ENCODE measurements around the gene PPID.
"Not testable (repeated sequence)": the region's sequence is repeated elsewhere in the genome, so short reads cannot be mapped to it uniquely, and the experiment has no call there.

PPID gene

GRCh38 chr4:158760866-158761265 lies 37.7 kb upstream of the PPID start:
- no peak overlapping the region for H3K27ac ChIP-seq (ENCODE audit: low read depth in 2 of 2, low read length in 2 of 2)
- H3K4me1 ChIP-seq (ENCODE audit: control insufficient read depth in 2 of 2, insufficient read depth in 2 of 2, low read length in 2 of 2) = no peaks in the 10 kb centered on the region
- no peaks in the 10 kb centered on the region for H3K9me3 ChIP-seq (ENCODE audit: control insufficient read depth in 2 of 2, low read length in 2 of 2)
- no peaks in the 10 kb centered on the region for H3K27me3 ChIP-seq (ENCODE audit: control insufficient read depth in 2 of 2, insufficient read depth in 2 of 2, low read length in 2 of 2)
- H3K4me3 ChIP-seq (ENCODE audit: low read length in 2 of 2) = no peak overlapping the region
- H3K9ac ChIP-seq (ENCODE audit: low read depth in 1 of 2, low read length in 2 of 2) = no peak overlapping the region
- no peaks in the 10 kb centered on the region for H3K36me3 ChIP-seq (ENCODE audit: control insufficient read depth in 2 of 2, insufficient read depth in 2 of 2, low read length in 2 of 2)

GRCh38 chr4:158759539-158759938 lies 36.3 kb upstream of the PPID start:
- H3K36me3 ChIP-seq (ENCODE audit: control insufficient read depth in 2 of 2, insufficient read depth in 2 of 2, low read length in 2 of 2); H3K9me3 ChIP-seq (ENCODE audit: control insufficient read depth in 2 of 2, low read length in 2 of 2); H3K27ac ChIP-seq (ENCODE audit: low read depth in 2 of 2, low read length in 2 of 2); H3K27me3 ChIP-seq (ENCODE audit: control insufficient read depth in 2 of 2, insufficient read depth in 2 of 2, low read length in 2 of 2); H3K9ac ChIP-seq (ENCODE audit: low read depth in 1 of 2, low read length in 2 of 2); H3K4me1 ChIP-seq (ENCODE audit: control insufficient read depth in 2 of 2, insufficient read depth in 2 of 2, low read length in 2 of 2); H3K4me3 ChIP-seq (ENCODE audit: low read length in 2 of 2): not testable (repeated sequence)

- Histone ChIP-seq H3K9ac (ENCODE audit: low read depth in 1 of 2, low read length in 2 of 2) (no peak overlapping the region), H3K9me3 (ENCODE audit: control insufficient read depth in 2 of 2, low read length in 2 of 2) (no peaks in the 10 kb centered on the region), H3K4me1 (ENCODE audit: control insufficient read depth in 2 of 2, insufficient read depth in 2 of 2, low read length in 2 of 2) (no peaks in the 10 kb centered on the region), H3K36me3 (ENCODE audit: control insufficient read depth in 2 of 2, insufficient read depth in 2 of 2, low read length in 2 of 2) (no peaks in the 10 kb centered on the region), H3K4me3 (ENCODE audit: low read length in 2 of 2) (no peak overlapping the region), H3K27me3 (ENCODE audit: control insufficient read depth in 2 of 2, insufficient read depth in 2 of 2, low read length in 2 of 2) (no peaks in the 10 kb centered on the region), H3K27ac (ENCODE audit: low read depth in 2 of 2, low read length in 2 of 2) (no peak overlapping the region)
Measured at GRCh38 chr4:158758703-158759102, 35.5 kb upstream of the PPID start.

- no peaks in the 10 kb centered on the region for H3K27me3 ChIP-seq (ENCODE audit: control insufficient read depth in 2 of 2, insufficient read depth in 2 of 2, low read length in 2 of 2)
- H3K9me3 ChIP-seq (ENCODE audit: control insufficient read depth in 2 of 2, low read length in 2 of 2) = no peaks in the 10 kb centered on the region
- H3K36me3 ChIP-seq (ENCODE audit: control insufficient read depth in 2 of 2, insufficient read depth in 2 of 2, low read length in 2 of 2) = no peaks in the 10 kb centered on the region
Measured at GRCh38 chr4:158758142-158758541, 34.9 kb upstream of the PPID start.

GRCh38 chr4:158756588-158756987 lies 33.4 kb upstream of the PPID start:
- Histone ChIP-seq H3K4me3 (ENCODE audit: low read length in 2 of 2) (no peak overlapping the region), H3K27me3 (ENCODE audit: control insufficient read depth in 2 of 2, insufficient read depth in 2 of 2, low read length in 2 of 2) (no peaks in the 10 kb centered on the region), H3K27ac (ENCODE audit: low read depth in 2 of 2, low read length in 2 of 2) (no peak overlapping the region), H3K4me1 (ENCODE audit: control insufficient read depth in 2 of 2, insufficient read depth in 2 of 2, low read length in 2 of 2) (no peaks in the 10 kb centered on the region), H3K9ac (ENCODE audit: low read depth in 1 of 2, low read length in 2 of 2) (no peak overlapping the region), H3K36me3 (ENCODE audit: control insufficient read depth in 2 of 2, insufficient read depth in 2 of 2, low read length in 2 of 2) (no peaks in the 10 kb centered on the region), H3K9me3 (ENCODE audit: control insufficient read depth in 2 of 2, low read length in 2 of 2) (no peaks in the 10 kb centered on the region)

More at GRCh38 chr4:158758142-158758541, 34.9 kb upstream of the PPID start:
- H3K4me1 ChIP-seq (ENCODE audit: control insufficient read depth in 2 of 2, insufficient read depth in 2 of 2, low read length in 2 of 2) = no peaks in the 10 kb centered on the region
- H3K9ac ChIP-seq (ENCODE audit: low read depth in 1 of 2, low read length in 2 of 2) = no peak overlapping the region
- H3K4me3 ChIP-seq (ENCODE audit: low read length in 2 of 2) = no peak overlapping the region
- no peak overlapping the region for H3K27ac ChIP-seq (ENCODE audit: low read depth in 2 of 2, low read length in 2 of 2)

GRCh38 chr4:158755819-158756218 lies 32.6 kb upstream of the PPID start:
- H3K9me3 ChIP-seq (ENCODE audit: control insufficient read depth in 2 of 2, low read length in 2 of 2); H3K27ac ChIP-seq (ENCODE audit: low read depth in 2 of 2, low read length in 2 of 2); H3K27me3 ChIP-seq (ENCODE audit: control insufficient read depth in 2 of 2, insufficient read depth in 2 of 2, low read length in 2 of 2); H3K4me3 ChIP-seq (ENCODE audit: low read length in 2 of 2); H3K9ac ChIP-seq (ENCODE audit: low read depth in 1 of 2, low read length in 2 of 2); H3K36me3 ChIP-seq (ENCODE audit: control insufficient read depth in 2 of 2, insufficient read depth in 2 of 2, low read length in 2 of 2); H3K4me1 ChIP-seq (ENCODE audit: control insufficient read depth in 2 of 2, insufficient read depth in 2 of 2, low read length in 2 of 2): not testable (repeated sequence)

GRCh38 chr4:158754385-158755180 lies 31.4 kb upstream of the PPID start:
- Histone ChIP-seq H3K9ac (ENCODE audit: low read depth in 1 of 2, low read length in 2 of 2) (no peak overlapping the region), H3K4me1 (ENCODE audit: control insufficient read depth in 2 of 2, insufficient read depth in 2 of 2, low read length in 2 of 2) (no peaks in the 10 kb centered on the region)

GRCh38 chr4:158750379-158750778 lies 27.2 kb upstream of the PPID start:
- Histone ChIP-seq H3K27me3 (ENCODE audit: control insufficient read depth in 2 of 2, insufficient read depth in 2 of 2, low read length in 2 of 2) (no peaks in the 10 kb centered on the region), H3K4me3 (ENCODE audit: low read length in 2 of 2) (no peak overlapping the region), H3K36me3 (ENCODE audit: control insufficient read depth in 2 of 2, insufficient read depth in 2 of 2, low read length in 2 of 2) (no peaks in the 10 kb centered on the region), H3K27ac (ENCODE audit: low read depth in 2 of 2, low read length in 2 of 2) (no peak overlapping the region), H3K9me3 (ENCODE audit: control insufficient read depth in 2 of 2, low read length in 2 of 2) (no peaks in the 10 kb centered on the region), H3K9ac (ENCODE audit: low read depth in 1 of 2, low read length in 2 of 2) (no peak overlapping the region), H3K4me1 (ENCODE audit: control insufficient read depth in 2 of 2, insufficient read depth in 2 of 2, low read length in 2 of 2) (no peaks in the 10 kb centered on the region)

More at GRCh38 chr4:158754385-158755180, 31.4 kb upstream of the PPID start:
- Histone ChIP-seq H3K4me3 (ENCODE audit: low read length in 2 of 2) (no peak overlapping the region), H3K27ac (ENCODE audit: low read depth in 2 of 2, low read length in 2 of 2) (no peak overlapping the region), H3K36me3 (ENCODE audit: control insufficient read depth in 2 of 2, insufficient read depth in 2 of 2, low read length in 2 of 2) (no peaks in the 10 kb centered on the region), H3K9me3 (ENCODE audit: control insufficient read depth in 2 of 2, low read length in 2 of 2) (no peaks in the 10 kb centered on the region), H3K27me3 (ENCODE audit: control insufficient read depth in 2 of 2, insufficient read depth in 2 of 2, low read length in 2 of 2) (no peaks in the 10 kb centered on the region)

GRCh38 chr4:158746537-158746936 lies 23.3 kb upstream of the PPID start:
- not testable (repeated sequence) for H3K36me3 ChIP-seq (ENCODE audit: control insufficient read depth in 2 of 2, insufficient read depth in 2 of 2, low read length in 2 of 2); H3K4me1 ChIP-seq (ENCODE audit: control insufficient read depth in 2 of 2, insufficient read depth in 2 of 2, low read length in 2 of 2); H3K27me3 ChIP-seq (ENCODE audit: control insufficient read depth in 2 of 2, insufficient read depth in 2 of 2, low read length in 2 of 2); H3K4me3 ChIP-seq (ENCODE audit: low read length in 2 of 2); H3K9ac ChIP-seq (ENCODE audit: low read depth in 1 of 2, low read length in 2 of 2); H3K9me3 ChIP-seq (ENCODE audit: control insufficient read depth in 2 of 2, low read length in 2 of 2); H3K27ac ChIP-seq (ENCODE audit: low read depth in 2 of 2, low read length in 2 of 2)

- H3K4me3 ChIP-seq (ENCODE audit: low read length in 2 of 2) = no peak overlapping the region
- H3K27me3 ChIP-seq (ENCODE audit: control insufficient read depth in 2 of 2, insufficient read depth in 2 of 2, low read length in 2 of 2) = no peaks in the 10 kb centered on the region
- H3K4me1 ChIP-seq (ENCODE audit: control insufficient read depth in 2 of 2, insufficient read depth in 2 of 2, low read length in 2 of 2) = no peaks in the 10 kb centered on the region
- H3K27ac ChIP-seq (ENCODE audit: low read depth in 2 of 2, low read length in 2 of 2) = no peak overlapping the region
- no peaks in the 10 kb centered on the region for H3K9me3 ChIP-seq (ENCODE audit: control insufficient read depth in 2 of 2, low read length in 2 of 2)
- no peaks in the 10 kb centered on the region for H3K36me3 ChIP-seq (ENCODE audit: control insufficient read depth in 2 of 2, insufficient read depth in 2 of 2, low read length in 2 of 2)
- no peak overlapping the region for H3K9ac ChIP-seq (ENCODE audit: low read depth in 1 of 2, low read length in 2 of 2)
Measured at GRCh38 chr4:158741326-158742021, 18.3 kb upstream of the PPID start.
